IMR-90 (cell line): Measurements from ENCODE around the gene LRRN2. TPM values are rescaled to one million over a fixed set of nuclear protein-coding genes. Genes with fewer than 3 reads are reported as not detected.

Source experiments
- ATAC-seq: fragments of 200-7000 bp; cut with Tn5 transposase; 2 replicates; pipeline ENCODE4 v1.9.1; 2020; ENCODE audit warnings: low read depth, mild to moderate bottlenecking, moderate library complexity
- BruUV-seq: library from RNA; stranded (reverse); fragments of 400-500 nt; replicated peaks from 2 replicates; lab custom pipeline; 2021; lab: Mats Ljungman, UMichigan
- CTCF ChIA-PET: fragments of 300-600 bp; formaldehyde crosslinking; extraction: SDS; loops from one replicate; lab custom pipeline; 2021; ENCODE audit warnings: antibody characterized with exemption; lab: Yijun Ruan, JAX
- POLR2A ChIA-PET: fragments of 300-600 bp; sonication (Branson Sonifier 250); formaldehyde crosslinking; loops from one replicate; lab custom pipeline; 2022; ENCODE audit warnings: antibody characterized with exemption; ENCODE audit not compliant: unreplicated experiment; lab: Charles Lee
- DNase-seq: peaks from one replicate; pipeline ENCODE4 v3.0.0; 2013
- H2AFZ ChIP-seq: replicated peaks from 2 replicates; pipeline ENCODE3; 2013; ENCODE audit warnings: low read length, mild to moderate bottlenecking; ENCODE audit not compliant: poor library complexity
- H2AK5ac ChIP-seq: 2 replicates; pipeline ENCODE4 v1.6.1; 2013; ENCODE audit warnings: low read depth, low read length, inconsistent platforms
- H2AK9ac ChIP-seq: replicated peaks from 2 replicates; pipeline ENCODE3; 2013; ENCODE audit warnings: mild to moderate bottlenecking, low read depth, low read length, moderate library complexity; ENCODE audit not compliant: poor library complexity
- H2BK120ac ChIP-seq: 2 replicates; pipeline ENCODE4 v1.6.1; 2013; ENCODE audit warnings: low read depth, low read length, inconsistent platforms
- H2BK15ac ChIP-seq: 3 replicates; pipeline ENCODE4 v1.6.1; 2013; ENCODE audit warnings: low read depth, low read length, inconsistent platforms
- H2BK20ac ChIP-seq: 2 replicates; pipeline ENCODE4 v1.6.1; 2013; ENCODE audit warnings: low read depth, mild to moderate bottlenecking, inconsistent platforms, low read length, moderate library complexity
- H2BK5ac ChIP-seq: 2 replicates; pipeline ENCODE4 v1.6.1; 2013; ENCODE audit warnings: mild to moderate bottlenecking, low read depth, low read length, inconsistent platforms; ENCODE audit not compliant: poor library complexity, severe bottlenecking
- H3K14ac ChIP-seq: replicated peaks from 2 replicates; pipeline ENCODE4 v1.6.1; 2013; ENCODE audit warnings: low read depth, low read length, inconsistent platforms
- H3K18ac ChIP-seq: 2 replicates; pipeline ENCODE4 v1.6.1; 2013; ENCODE audit warnings: low read depth, low read length, control low read depth
- H3K23ac ChIP-seq: 2 replicates; pipeline ENCODE4 v1.6.1; 2013; ENCODE audit warnings: low read depth, low read length, inconsistent platforms
- H3K27ac ChIP-seq: 2 replicates; pipeline ENCODE4 v1.5.1; 2013; ENCODE audit warnings: mild to moderate bottlenecking, control low read depth, low read length; ENCODE audit not compliant: insufficient read depth
- H3K27me3 ChIP-seq: 2 replicates; pipeline ENCODE4 v1.6.1; 2013; ENCODE audit warnings: low read length; ENCODE audit not compliant: control insufficient read depth, insufficient read depth
- H3K36me3 ChIP-seq: 2 replicates; pipeline ENCODE4 v1.6.1; 2013; ENCODE audit warnings: low read length, mixed read lengths; ENCODE audit not compliant: control insufficient read depth, insufficient read depth
- H3K4ac ChIP-seq: 2 replicates; pipeline ENCODE4 v1.6.1; 2013; ENCODE audit warnings: low read depth, low read length, inconsistent platforms
- H3K4me1 ChIP-seq: 2 replicates; pipeline ENCODE4 v1.6.1; 2013; ENCODE audit warnings: low read length, mixed read lengths; ENCODE audit not compliant: control insufficient read depth, insufficient read depth
- H3K4me2 ChIP-seq: 2 replicates; pipeline ENCODE4 v1.6.1; 2013; ENCODE audit warnings: low read depth, mild to moderate bottlenecking, control low read depth, low read length, moderate library complexity
- H3K4me3 ChIP-seq: 2 replicates; pipeline ENCODE4 v1.5.1; 2013; ENCODE audit warnings: low read depth, mild to moderate bottlenecking, control low read depth, low read length, moderate library complexity; ENCODE audit not compliant: insufficient read depth
- H3K56ac ChIP-seq: 2 replicates; pipeline ENCODE4 v1.6.1; 2013; ENCODE audit warnings: low read length, inconsistent platforms; ENCODE audit not compliant: insufficient read depth; ENCODE audit errors: extremely low read depth
- H3K79me1 ChIP-seq, 2 experiments: 2 replicates each; pipeline ENCODE4 v1.6.1; 2013; ENCODE audit warnings: low read length in 2 of 2, inconsistent platforms in 1 of 2, low read depth in 1 of 2
- H3K9ac ChIP-seq: 2 replicates; pipeline ENCODE4 v1.6.1; 2013; ENCODE audit warnings: low read depth, low read length, control low read depth
- H3K9me1 ChIP-seq: 2 replicates; pipeline ENCODE4 v1.6.1; 2013; ENCODE audit warnings: low read length, inconsistent platforms; ENCODE audit not compliant: insufficient read depth
- H3K9me3 ChIP-seq: 2 replicates; pipeline ENCODE4 v1.6.1; 2013; ENCODE audit warnings: low read length; ENCODE audit not compliant: control insufficient read depth, insufficient read depth
- H4K20me1 ChIP-seq: 2 replicates; pipeline ENCODE4 v1.6.1; 2013; ENCODE audit warnings: low read length, inconsistent platforms; ENCODE audit not compliant: insufficient read depth
- H4K5ac ChIP-seq: 2 replicates; pipeline ENCODE4 v1.6.1; 2013; ENCODE audit warnings: mild to moderate bottlenecking, low read depth, low read length, control low read depth
- H4K8ac ChIP-seq, 2 experiments: 2 replicates each; pipeline ENCODE4 v1.6.1; 2013; ENCODE audit warnings: low read depth in 2 of 2, low read length in 2 of 2, control low read depth in 1 of 2, inconsistent platforms in 1 of 2
- H4K91ac ChIP-seq: 2 replicates; pipeline ENCODE4 v1.6.1; 2013; ENCODE audit warnings: low read depth, low read length, inconsistent platforms; ENCODE audit not compliant: insufficient read depth
- WGBS, 2 experiments: methylation state at CpG; one replicate each; pipeline versions ENCODE4 v1.1.5 to v1.1.7; 2013; ENCODE audit warnings: missing lambda C conversion rate in 2 of 2; ENCODE audit not compliant: insufficient read length in 1 of 2; ENCODE audit errors: extremely low coverage in 2 of 2; 5-methylcytosine and 5-hydroxymethylcytosine counted together
- dilution Hi-C: fragments of 300-500 bp; cut with HindIII; formaldehyde crosslinking; loops from one replicate; pipeline ENCODE4 v1.14.3; 2018; ENCODE audit warnings: low sequenced_read_pairs; ENCODE audit not compliant: unreplicated experiment
- in situ Hi-C: fragments of 300-500 bp; cut with MboI; formaldehyde crosslinking; loops from 3 replicates; pipeline ENCODE4 v1.14.3; 2019; ENCODE audit warnings: low sequenced_read_pairs, inconsistent platforms, mixed read lengths
- intact Hi-C: fragments of 100-400 bp; cut with micrococcal nuclease; formaldehyde crosslinking; loops from 2 replicates; pipeline ENCODE4 v1.10.0; 2022
- polyA plus RNA-seq, 3 experiments: library from polyadenylated mRNA; depleted of rRNA; stranded (reverse); fragments of >200 nt; gene quantifications; 2 replicates each; pipeline ENCODE4 v1.2.3, GENCODE V29; 2012; ENCODE audit warnings: low replicate concordance in 1 of 3
- total RNA-seq: library from RNA; depleted of rRNA; stranded (reverse); fragments of >200 nt; gene quantifications from 2 replicates; pipeline ENCODE4 v1.2.3, GENCODE V29; 2012
- TF ChIP-seq, protein P1 (sequence below): fragments of 150-350 bp; IDR thresholded peaks from 2 replicates; pipeline ENCODE4 v1.6.1; 2017; ENCODE audit warnings: mild to moderate bottlenecking, antibody characterized with exemption, low read length, low read depth

Gene LRRN2
- total and polyA plus RNA-seq, 2 of the 4 experiments (the other 2 are of a cell fraction): not detected

DNA sequence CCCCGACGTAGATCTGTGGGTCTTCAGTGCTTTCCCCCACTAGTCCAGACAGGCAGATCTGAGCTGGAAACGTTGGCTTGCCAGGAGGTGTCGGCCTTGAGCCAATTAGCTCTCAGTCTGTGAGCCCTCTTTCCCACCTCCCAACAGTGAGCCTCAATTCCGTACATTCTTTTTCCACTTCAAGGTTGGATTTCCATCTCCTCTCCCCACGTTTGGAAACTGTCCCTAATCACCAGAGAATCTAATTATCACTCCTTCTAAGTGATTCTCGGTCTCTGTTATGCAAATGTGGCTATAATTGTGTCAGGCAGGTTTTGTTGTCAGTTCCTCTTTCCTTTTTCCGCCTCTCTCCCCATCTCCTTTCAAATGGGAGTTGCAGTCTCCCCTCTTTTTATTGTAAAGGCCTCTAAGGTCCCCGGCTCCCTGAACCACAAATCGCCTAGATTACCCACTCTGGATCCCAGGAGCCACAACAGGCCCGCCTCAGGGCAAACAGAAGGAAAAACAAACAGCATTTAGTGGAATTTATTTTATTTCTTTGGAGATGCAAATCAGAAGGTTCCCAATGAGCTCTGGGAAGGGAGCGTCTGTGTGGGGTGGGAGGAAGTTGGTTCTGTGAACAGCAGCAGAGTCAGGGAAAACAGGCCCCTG is 29.4 kb upstream of the LRRN2 start:
- H3K27ac ChIP-seq: no peak overlapping the region
- intact Hi-C loops: no loop called here
- BruUV-seq: no TSS peak
- H2BK5ac ChIP-seq: no peak overlapping the region
- DNase-seq (no peak), ATAC-seq (no peak)
- dilution Hi-C loops: no loop called here
- no peak overlapping the region for H2BK15ac ChIP-seq
- H2AK9ac ChIP-seq: no peak overlapping the region
- peaks cover 35% of the 10 kb centered on the region for H3K27me3 ChIP-seq
- no peak overlapping the region for H3K18ac ChIP-seq
- H3K36me3 ChIP-seq: no peaks in the 10 kb centered on the region
- 20% methylated on average over 1 of the region's 12 CpGs; no CpG with 5 or more reads in 1 of the 2 experiments for WGBS, 2 experiments
- no peak overlapping the region for H2BK20ac ChIP-seq
- H3K4me2 ChIP-seq: no peak overlapping the region
- TF ChIP-seq, protein P1, sequence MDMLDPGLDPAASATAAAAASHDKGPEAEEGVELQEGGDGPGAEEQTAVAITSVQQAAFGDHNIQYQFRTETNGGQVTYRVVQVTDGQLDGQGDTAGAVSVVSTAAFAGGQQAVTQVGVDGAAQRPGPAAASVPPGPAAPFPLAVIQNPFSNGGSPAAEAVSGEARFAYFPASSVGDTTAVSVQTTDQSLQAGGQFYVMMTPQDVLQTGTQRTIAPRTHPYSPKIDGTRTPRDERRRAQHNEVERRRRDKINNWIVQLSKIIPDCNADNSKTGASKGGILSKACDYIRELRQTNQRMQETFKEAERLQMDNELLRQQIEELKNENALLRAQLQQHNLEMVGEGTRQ: no peak
- no peaks in the 10 kb centered on the region for H3K4me1 ChIP-seq
- no peaks in the 10 kb centered on the region for H3K9me1 ChIP-seq
- no peak overlapping the region for H4K5ac ChIP-seq
- no peak overlapping the region for H3K23ac ChIP-seq
- no peaks in the 10 kb centered on the region for H4K20me1 ChIP-seq
- no peak overlapping the region for H3K4me3 ChIP-seq
- CTCF ChIA-PET: no interaction called here
- no peak overlapping the region for H4K91ac ChIP-seq
- H3K9me3 ChIP-seq: no peaks in the 10 kb centered on the region
- no peak overlapping the region for H3K56ac ChIP-seq
- no peaks in the 10 kb centered on the region for H3K79me1 ChIP-seq
- no peak overlapping the region for H4K8ac ChIP-seq
- no peak overlapping the region for H3K9ac ChIP-seq
- POLR2A ChIA-PET: no interaction called here
- no peak overlapping the region for H2BK120ac ChIP-seq
- H3K4ac ChIP-seq: no peak overlapping the region
- H3K14ac ChIP-seq: no peak overlapping the region
- no peak overlapping the region for H2AK5ac ChIP-seq
- in situ Hi-C loops: no loop called here
- H2AFZ ChIP-seq: no peak overlapping the region
